Measurements from ENCODE around the gene HPD. TPM values are rescaled to one million over a fixed set of nuclear protein-coding genes. Genes with fewer than 3 reads are reported as not detected.

HPD gene
- total RNA-seq, 1 experiment from 2014 or later = 0.51 TPM

GRCh38 chr12:121804417-121805111 lies 54.1 kb downstream of the HPD start:
- Histone ChIP-seq H3K4me1 (ENCODE audit: control insufficient read depth, insufficient read depth, low read length) (peaks cover 14% of the 10 kb centered on the region), H3K27ac (ENCODE audit: low read length) (peak overlapping the region; percentile 83), H3K4me3 (ENCODE audit: low read depth in 2 of 2, low read length in 2 of 2) (peak overlapping the region; percentile 55 to 62), H3K36me3 (ENCODE audit: control insufficient read depth, insufficient read depth, low read length) (peaks cover 8% of the 10 kb centered on the region), H3K27me3 (ENCODE audit: control insufficient read depth, insufficient read depth, low read length) (no peaks in the 10 kb centered on the region), H3K9me3 (ENCODE audit: control insufficient read depth, insufficient read depth, low read depth, low read length) (no peaks in the 10 kb centered on the region)
- no TSS peak for BruUV-seq (replicated peaks)
- DNase-seq (ENCODE audit: low read depth, low spot score) (no peak), ATAC-seq (no peak)
- ChIA-PET CTCF (interaction anchor here (0.8 kb wide), 1 partner anchor 10 kb away, joined by 4 read pairs; no protein-coding TSS in a partner anchor), POLR2A (interaction anchor here (0.6 kb wide), 2 partner anchors 355 to 789 kb away, joined by 3 to 10 read pairs; no protein-coding TSS in a partner anchor)
- intact Hi-C loops (cut with micrococcal nuclease; ENCODE audit: unreplicated experiment) (no loop called here), in situ Hi-C loops (cut with HindIII; ENCODE audit: low pct_unique_long_range_greater_than_20kb, low sequenced_read_pairs) (no loop called here)
- TF ChIP-seq SIN3A (IDR thresholded peaks at IDR 0.05; ENCODE audit: borderline replicate concordance, insufficient read depth, low read depth, low read length) (no peak; the same call in 1 of the 2 replicates), TCF7L2 (IDR thresholded peaks at IDR 0.05; ENCODE audit: low read depth, low read length) (no peak), CTCF (IDR thresholded peaks at IDR 0.05) (no peak), REST (IDR thresholded peaks at IDR 0.05; ENCODE audit: insufficient read depth in 1 of 2, low read depth in 2 of 2, low read length in 1 of 2) (no peak), POLR2AphosphoS5 (IDR thresholded peaks at IDR 0.05; ENCODE audit: low read depth, low read length) (no peak)

- H3K4me1 ChIP-seq (ENCODE audit: control insufficient read depth, insufficient read depth, low read length) = peaks cover 18% of the 10 kb centered on the region
- intact Hi-C loops (cut with micrococcal nuclease; ENCODE audit: unreplicated experiment) = no loop called here
- peak within 1 kb of the TSS; percentile 55 to 72 for H3K4me3 ChIP-seq (ENCODE audit: low read depth in 2 of 2, low read length in 2 of 2)
- peaks cover 6% of the 10 kb centered on the region for H3K36me3 ChIP-seq (ENCODE audit: control insufficient read depth, insufficient read depth, low read length)
- in situ Hi-C loops (cut with HindIII; ENCODE audit: low pct_unique_long_range_greater_than_20kb, low sequenced_read_pairs) = no loop called here
- peak; percentile 26 for ATAC-seq
- ChIA-PET POLR2A (interaction anchor here (0.6 to 0.7 kb wide), 3 partner anchors 110 to 788 kb away, joined by 3 to 10 read pairs (median 4); no protein-coding TSS in a partner anchor), CTCF (interaction anchor here (0.8 kb wide), 1 partner anchor 9 kb away, joined by 4 read pairs; no protein-coding TSS in a partner anchor)
- DNase-seq (ENCODE audit: low read depth, low spot score) = no peak
- TF ChIP-seq SIN3A (IDR thresholded peaks at IDR 0.05; ENCODE audit: borderline replicate concordance, insufficient read depth, low read depth, low read length) = peak; percentile 67; the same call in 1 of the 2 replicates
- no peak for TF ChIP-seq POLR2AphosphoS5 (IDR thresholded peaks at IDR 0.05; ENCODE audit: low read depth, low read length)
- BruUV-seq (replicated peaks) = no TSS peak
- H3K9me3 ChIP-seq (ENCODE audit: control insufficient read depth, insufficient read depth, low read depth, low read length) = no peaks in the 10 kb centered on the region
- H3K27ac ChIP-seq (ENCODE audit: low read length) = peak within 1 kb of the TSS; percentile 98
- H3K27me3 ChIP-seq (ENCODE audit: control insufficient read depth, insufficient read depth, low read length) = no peaks in the 10 kb centered on the region
Measured at GRCh38 chr12:121803861-121804416, 54.7 kb downstream of the HPD start, which contains the start of gene SETD1B. TSS of gene SETD1B (plus strand) at chr12:121804009. CDS start at chr12:121804738, 729 bp downstream.

Measured in Panc1 (cell line).